Ovary (tissue), 9 donors: ENCODE results near the gene CEP128. TPM values are rescaled to one million over a fixed set of nuclear protein-coding genes. Genes with fewer than 3 reads are reported as not detected.

ENCODE experiments used
- DNase-seq, 5 donors: peaks; one replicate each; pipeline ENCODE4 v3.0.0-alpha.2; 2019 to 2020
- H3K27ac ChIP-seq, 2 donors: fragments of 200-600 bp; one replicate each; pipeline versions ENCODE4 v1.5.1 to v1.8.0; 2019 to 2022
- H3K27me3 ChIP-seq: fragments of 200-600 bp; one replicate; pipeline ENCODE4 v1.8.0; 2022
- H3K36me3 ChIP-seq: fragments of 200-600 bp; sonication (generic); one replicate; pipeline ENCODE4 v1.5.1; 2019
- H3K4me1 ChIP-seq: one replicate; pipeline ENCODE4 v1.8.1; 2013; ENCODE audit warnings: mild to moderate bottlenecking, moderate library complexity; ENCODE audit not compliant: insufficient read depth
- H3K4me3 ChIP-seq: fragments of 200-600 bp; sonication (generic); one replicate; pipeline ENCODE4 v1.5.1; 2017
- H3K9me3 ChIP-seq, 2 donors: fragments of 200-600 bp in 1 of 2; sonication (generic) in 1 of 2; one replicate each; pipeline versions ENCODE4 v1.5.1 to v1.8.1; 2013 to 2019; ENCODE audit warnings: mild to moderate bottlenecking in 1 of 2, moderate library complexity in 1 of 2
- CTCF ChIP-seq, 3 donors: fragments of 450-650 bp in 2 of 3; fragments of 200-600 bp in 1 of 3; IDR thresholded peaks; one replicate each; pipeline versions ENCODE4 v1.5.1 to v1.8.0; 2016 to 2022; ENCODE audit warnings: antibody characterized with exemption in 3 of 3, mild to moderate bottlenecking in 1 of 3
- EP300 ChIP-seq: sonication (generic); formaldehyde crosslinking; IDR thresholded peaks from one replicate; pipeline ENCODE4 v1.6.1; 2017; ENCODE audit warnings: antibody characterized with exemption
- POLR2A ChIP-seq: fragments of 450-650 bp; IDR thresholded peaks from one replicate; pipeline ENCODE4 v1.6.1; 2017; ENCODE audit warnings: antibody characterized with exemption, mild to moderate bottlenecking, moderate library complexity
- WGBS, 3 donors: extraction: QIAGEN DNeasy Blood & Tissue Kit in 1 of 3; methylation state at CpG; one replicate each; pipeline versions ENCODE4 v1.1.5 to v1.1.7; 2013 to 2017; 5-methylcytosine and 5-hydroxymethylcytosine counted together
- intact Hi-C, 4 donors: fragments of 100-400 bp; cut with DNase I; formaldehyde crosslinking; loops; one replicate each; pipeline versions ENCODE4 v1.11.0 to v1.15.1; 2022 to 2023
- polyA plus RNA-seq, 2 donors: library from polyadenylated mRNA; stranded (reverse); fragments of 200-250 nt in 1 of 2; fragments of 350-450 nt in 1 of 2; fragmentation: Illumina TruSeq in 1 of 2; extraction: RNeasy Lipid Tissue Mini Kit (QIAGEN cat#74804) in 1 of 2; gene quantifications; one replicate each; pipeline ENCODE4 v1.2.3, GENCODE V29; 2013 to 2014
- total RNA-seq, 7 donors: library from RNA; depleted of rRNA in 2 of 7; stranded (reverse); fragments of >200 nt in 2 of 7; fragmentation: NEBNext Ultra II Directional in 3 of 7; extraction: Animal tissue kit (Norgen Biotek cat#: 25700) in 3 of 7; gene quantifications; one replicate each; pipeline versions ENCODE4 v1.1.0 to v1.2.4, GENCODE V29; 2016 to 2023
- donor health status: DM: no; HTN: no; CAD: no; lungs with moderate emphysema.
- donor health status: DM: no; HTN: no; CAD: no.
- donor health status: Bipolar disorder and iron deficiency.
- donor health status: DM: yes; HTN: yes; CAD: no.
- donor health status: DM: no; HTN: no; CAD: no.
- donor health status: DM: yes; HTN: yes; CAD: no.

CEP128 gene
- total and polyA plus RNA-seq, 9 donors: 1.5 to 14.3 (median 6.4) TPM

GRCh38 chr14:80475074-80475473 lies 466.5 kb downstream of the CEP128 start:
- intact Hi-C loops: no loop called here
- no peaks in the 10 kb centered on the region for H3K4me1 ChIP-seq
- H3K4me3 ChIP-seq: no peak overlapping the region
- WGBS, 3 donors: 97% methylated on average over 4 of the region's 4 CpGs
- no peaks in the 10 kb centered on the region for H3K9me3 ChIP-seq
- TF ChIP-seq POLR2A: no peak
- TF ChIP-seq EP300: no peak
- no peak for TF ChIP-seq CTCF (IDR thresholded peaks at IDR 0.05)
- H3K27ac ChIP-seq: no peak overlapping the region
- no peak for DNase-seq
- no peaks in the 10 kb centered on the region for H3K27me3 ChIP-seq
- no peaks in the 10 kb centered on the region for H3K36me3 ChIP-seq

GRCh38 chr14:80468331-80469122 lies 473.0 kb downstream of the CEP128 start:
- Histone ChIP-seq H3K27me3 (no peaks in the 10 kb centered on the region), H3K27ac (no peak overlapping the region), H3K9me3 (no peaks in the 10 kb centered on the region), H3K36me3 (no peaks in the 10 kb centered on the region), H3K4me1 (no peaks in the 10 kb centered on the region), H3K4me3 (no peak overlapping the region)
- WGBS, 3 donors: 25 to 36% (median 26%) methylated on average over 5 of the region's 5 CpGs
- intact Hi-C loops: no loop called here
- TF ChIP-seq POLR2A (no peak), EP300 (no peak), CTCF (IDR thresholded peaks at IDR 0.05) (no peak)
- no peak for DNase-seq

GRCh38 chr14:80465546-80466220 lies 475.9 kb downstream of the CEP128 start:
- WGBS, 3 donors: 89 to 93% (median 91%) methylated on average over 7 of the region's 7 CpGs
- H3K4me1 ChIP-seq: no peaks in the 10 kb centered on the region
- H3K4me3 ChIP-seq: no peak overlapping the region
- intact Hi-C loops: no loop called here
- H3K36me3 ChIP-seq: no peaks in the 10 kb centered on the region
- H3K27ac ChIP-seq: no peak overlapping the region
- DNase-seq: no peak
- TF ChIP-seq POLR2A: no peak
- no peaks in the 10 kb centered on the region for H3K9me3 ChIP-seq
- H3K27me3 ChIP-seq: no peaks in the 10 kb centered on the region

GRCh38 chr14:80464531-80465149 lies 476.9 kb downstream of the CEP128 start:
- Histone ChIP-seq H3K9me3 (no peaks in the 10 kb centered on the region), H3K4me3 (no peak overlapping the region), H3K27ac (no peak overlapping the region), H3K36me3 (no peaks in the 10 kb centered on the region), H3K4me1 (no peaks in the 10 kb centered on the region), H3K27me3 (no peaks in the 10 kb centered on the region)
- WGBS, 3 donors: 71 to 74% (median 73%) methylated on average over 15 of the region's 15 CpGs
- no peak for DNase-seq
- no peak for TF ChIP-seq CTCF (IDR thresholded peaks at IDR 0.05)
- no peak for TF ChIP-seq EP300
- no peak for TF ChIP-seq POLR2A
- intact Hi-C loops: no loop called here
